ENCODE measurements around the gene RHOB.
"Not testable (repeated sequence)": the region's sequence is repeated elsewhere in the genome, so short reads cannot be mapped to it uniquely, and the experiment has no call there.

RHOB gene

GRCh38 chr2:20427931-20428526, 18.8 kb upstream of the RHOB start:
- no peak overlapping the region for H3K27ac Mint-ChIP-seq
- no peak for ATAC-seq (replicated peaks)
- no peaks in the 10 kb centered on the region for H3K27me3 Mint-ChIP-seq

GRCh38 chr2:20428717-20429490, 18.0 kb upstream of the RHOB start:
- DNase-seq (no peak), ATAC-seq (replicated peaks) (no peak)
- Mint-ChIP-seq H3K36me3 (peaks cover 0 to 3% of the 10 kb centered on the region in 2 donors), H3K27me3 (no peaks in the 10 kb centered on the region), H3K4me1 (peaks cover 43 to 58% of the 10 kb centered on the region in 2 donors), H3K27ac (no peak overlapping the region), H3K9me3 (peaks cover 0 to 4% of the 10 kb centered on the region in 2 donors), H3K4me3 (no peak overlapping the region)

More at GRCh38 chr2:20427931-20428526, 18.8 kb upstream of the RHOB start:
- Mint-ChIP-seq H3K4me1 (peaks cover 48 to 66% of the 10 kb centered on the region in 2 donors), H3K4me3 (no peak overlapping the region), H3K36me3 (peaks cover 0 to 3% of the 10 kb centered on the region in 2 donors), H3K9me3 (peaks cover 0 to 4% of the 10 kb centered on the region in 2 donors)
- no peak for DNase-seq

- H3K27ac Mint-ChIP-seq: no peak overlapping the region
- ATAC-seq (replicated peaks) (peak; percentile 64 to 70), DNase-seq (no peak)
- peaks cover 0 to 3% of the 10 kb centered on the region in 2 donors for H3K36me3 Mint-ChIP-seq
- no peak overlapping the region for H3K4me3 Mint-ChIP-seq
- peaks cover 0 to 5% of the 10 kb centered on the region in 2 donors for H3K27me3 Mint-ChIP-seq
- peaks cover 0 to 4% of the 10 kb centered on the region in 2 donors for H3K9me3 Mint-ChIP-seq
- H3K4me1 Mint-ChIP-seq: peaks cover 41 to 51% of the 10 kb centered on the region in 2 donors
Measured at GRCh38 chr2:20429528-20429927, 17.3 kb upstream of the RHOB start.

- Mint-ChIP-seq H3K4me3 (no peak overlapping the region), H3K9me3 (peaks cover 0 to 4% of the 10 kb centered on the region in 2 donors), H3K36me3 (peaks cover 0 to 3% of the 10 kb centered on the region in 2 donors), H3K27me3 (peaks cover 3 to 7% of the 10 kb centered on the region in 2 donors), H3K4me1 (peaks cover 35 to 46% of the 10 kb centered on the region in 2 donors), H3K27ac (peak overlapping the region; percentile 3)
- no peak for DNase-seq
- no peak for ATAC-seq (replicated peaks)
Measured at GRCh38 chr2:20430035-20430434, 16.8 kb upstream of the RHOB start.

GRCh38 chr2:20430461-20431300, 16.2 kb upstream of the RHOB start:
- H3K36me3 Mint-ChIP-seq: peaks cover 0 to 3% of the 10 kb centered on the region in 2 donors
- ATAC-seq (replicated peaks) (peak; percentile 59 to 70), DNase-seq (no peak)
- no peak overlapping the region for H3K27ac Mint-ChIP-seq
- H3K27me3 Mint-ChIP-seq: peaks cover 7 to 8% of the 10 kb centered on the region in 2 donors
- H3K4me1 Mint-ChIP-seq: peaks cover 29 to 40% of the 10 kb centered on the region in 2 donors
- H3K4me3 Mint-ChIP-seq: no peak overlapping the region
- H3K9me3 Mint-ChIP-seq: peaks cover 0 to 4% of the 10 kb centered on the region in 2 donors

- peaks cover 0 to 3% of the 10 kb centered on the region in 2 donors for H3K36me3 Mint-ChIP-seq
- DNase-seq (no peak), ATAC-seq (replicated peaks) (no peak)
- H3K4me1 Mint-ChIP-seq: peaks cover 29 to 37% of the 10 kb centered on the region in 2 donors
- peaks cover 0 to 4% of the 10 kb centered on the region in 2 donors for H3K9me3 Mint-ChIP-seq
- no peak overlapping the region for H3K4me3 Mint-ChIP-seq
- H3K27ac Mint-ChIP-seq: no peak overlapping the region
- H3K27me3 Mint-ChIP-seq: peaks cover 8% of the 10 kb centered on the region in 2 donors
Measured at GRCh38 chr2:20431301-20431698, 15.6 kb upstream of the RHOB start.

GRCh38 chr2:20431772-20432171, 15.1 kb upstream of the RHOB start:
- ATAC-seq (replicated peaks): no peak
- Mint-ChIP-seq H3K27me3 (peaks cover 12% of the 10 kb centered on the region in 2 donors), H3K27ac (no peak overlapping the region), H3K9me3 (peaks cover 0 to 4% of the 10 kb centered on the region in 2 donors), H3K4me3 (no peak overlapping the region), H3K36me3 (peaks cover 0 to 3% of the 10 kb centered on the region in 2 donors), H3K4me1 (peaks cover 29 to 36% of the 10 kb centered on the region in 2 donors)
- no peak for DNase-seq

- ATAC-seq (replicated peaks) (no peak), DNase-seq (no peak)
- H3K4me3 Mint-ChIP-seq: no peak overlapping the region
- H3K9me3 Mint-ChIP-seq: no peaks in the 10 kb centered on the region
- H3K36me3 Mint-ChIP-seq: no peaks in the 10 kb centered on the region
- no peak overlapping the region for H3K27ac Mint-ChIP-seq
- peaks cover 15 to 22% of the 10 kb centered on the region in 2 donors for H3K27me3 Mint-ChIP-seq
- peaks cover 23 to 28% of the 10 kb centered on the region in 2 donors for H3K4me1 Mint-ChIP-seq
Measured at GRCh38 chr2:20432714-20433113, 14.2 kb upstream of the RHOB start.

- H3K27me3 Mint-ChIP-seq: peaks cover 17 to 24% of the 10 kb centered on the region in 2 donors
Measured at GRCh38 chr2:20433249-20433648, 13.6 kb upstream of the RHOB start.

GRCh38 chr2:20433946-20434553, 12.8 kb upstream of the RHOB start:
- Mint-ChIP-seq H3K36me3 (no peaks in the 10 kb centered on the region), H3K4me1 (peaks cover 15 to 21% of the 10 kb centered on the region in 2 donors), H3K27me3 (peaks cover 24% of the 10 kb centered on the region in 2 donors), H3K27ac (no peak overlapping the region), H3K4me3 (no peak overlapping the region), H3K9me3 (no peaks in the 10 kb centered on the region)
- no peak for DNase-seq
- no peak for ATAC-seq (replicated peaks)

More at GRCh38 chr2:20433249-20433648, 13.6 kb upstream of the RHOB start:
- Mint-ChIP-seq H3K36me3 (no peaks in the 10 kb centered on the region), H3K4me1 (peaks cover 20 to 28% of the 10 kb centered on the region in 2 donors), H3K4me3 (no peak overlapping the region), H3K27ac (no peak overlapping the region), H3K9me3 (no peaks in the 10 kb centered on the region)
- no peak for DNase-seq
- no peak for ATAC-seq (replicated peaks)

GRCh38 chr2:20434588-20435294, 12.1 kb upstream of the RHOB start:
- no peak for DNase-seq
- Mint-ChIP-seq H3K27ac (no peak overlapping the region), H3K4me3 (no peak overlapping the region), H3K9me3 (no peaks in the 10 kb centered on the region), H3K27me3 (peaks cover 24 to 27% of the 10 kb centered on the region in 2 donors), H3K36me3 (no peaks in the 10 kb centered on the region), H3K4me1 (peaks cover 10 to 14% of the 10 kb centered on the region in 2 donors)
- no peak for ATAC-seq (replicated peaks)

GRCh38 chr2:20435456-20435855, 11.4 kb upstream of the RHOB start:
- H3K4me1 Mint-ChIP-seq; ATAC-seq (replicated peaks); H3K27ac Mint-ChIP-seq; H3K9me3 Mint-ChIP-seq; H3K4me3 Mint-ChIP-seq; DNase-seq; H3K36me3 Mint-ChIP-seq: not testable (repeated sequence)
- peaks cover 27 to 29% of the 10 kb centered on the region in 2 donors for H3K27me3 Mint-ChIP-seq

GRCh38 chr2:20436716-20437470, 10.0 kb upstream of the RHOB start:
- ATAC-seq (replicated peaks) (no peak), DNase-seq (no peak)
- Mint-ChIP-seq H3K27ac (no peak overlapping the region), H3K4me1 (peaks cover 0 to 1% of the 10 kb centered on the region in 2 donors), H3K36me3 (no peaks in the 10 kb centered on the region), H3K27me3 (peaks cover 29% of the 10 kb centered on the region in 2 donors), H3K9me3 (no peaks in the 10 kb centered on the region), H3K4me3 (no peak overlapping the region)

Data from stimulated activated naive B cell treated with anti-CD40 and anti-IgM and Interleukin-4, amounts not matched to agents 10 μg/mL and 1 μg/mL and 100 μg/mL, for 72 hours (primary cell).